H1 (cell line): Measurements from ENCODE around the gene TMEM17. TPM values are rescaled to one million over a fixed set of nuclear protein-coding genes. Genes with fewer than 3 reads are reported as not detected.

Experiments
- CTCF ChIA-PET: fragments of 300-600 bp; sonication (Branson Sonifier 250); formaldehyde crosslinking; loops from one replicate; lab custom pipeline; 2021; ENCODE audit not compliant: partially characterized antibody; lab: Charles Lee
- POLR2A ChIA-PET: fragments of 300-600 bp; sonication (Branson Sonifier 250); formaldehyde crosslinking; loops from one replicate; lab custom pipeline; 2021; ENCODE audit warnings: inconsistent platforms; ENCODE audit not compliant: partially characterized antibody; lab: Charles Lee
- DNase-seq, 2 experiments: peaks; one replicate each; pipeline versions ENCODE4 v3.0.0 to v3.0.0-alpha.2; 2010 to 2022; ENCODE audit warnings: low spot score in 2 of 2, low read depth in 1 of 2, mixed read lengths in 1 of 2
- FAIRE-seq: peaks from 2 replicates; lab custom pipeline; 2011; peaks lifted over from hg19 to GRCh38; lab: Jason Lieb, UNC
- H2AFZ ChIP-seq: 2 replicates; pipeline ENCODE4 v1.8.1; 2012; ENCODE audit warnings: low read length, inconsistent platforms
- H2AK5ac ChIP-seq: 2 replicates; pipeline ENCODE4 v1.6.1; 2013; ENCODE audit warnings: low read depth, low read length
- H2BK120ac ChIP-seq: replicated peaks from 2 replicates; pipeline ENCODE3; 2013; ENCODE audit warnings: low read depth, low read length, inconsistent platforms
- H2BK12ac ChIP-seq: 2 replicates; pipeline ENCODE4 v1.6.1; 2013; ENCODE audit warnings: low read depth, low read length
- H2BK15ac ChIP-seq: 2 replicates; pipeline ENCODE4 v1.6.1; 2013; ENCODE audit warnings: low read length
- H2BK20ac ChIP-seq: 2 replicates; pipeline ENCODE4 v1.6.1; 2013; ENCODE audit warnings: low read length
- H2BK5ac ChIP-seq: 2 replicates; pipeline ENCODE4 v1.6.1; 2013; ENCODE audit warnings: low read depth, low read length
- H3K14ac ChIP-seq: 2 replicates; pipeline ENCODE4 v1.6.1; 2013; ENCODE audit warnings: inconsistent platforms; ENCODE audit not compliant: insufficient read length
- H3K18ac ChIP-seq: 2 replicates; pipeline ENCODE4 v1.6.1; 2013; ENCODE audit warnings: low read length; ENCODE audit errors: extremely low read depth
- H3K23ac ChIP-seq: 2 replicates; pipeline ENCODE4 v1.6.1; 2013; ENCODE audit warnings: inconsistent platforms; ENCODE audit not compliant: insufficient read length
- H3K23me2 ChIP-seq: 2 replicates; pipeline ENCODE4 v1.6.1; 2013; ENCODE audit warnings: low read depth, low read length
- H3K27ac ChIP-seq: 2 replicates; pipeline ENCODE4 v1.6.1; 2011; ENCODE audit warnings: low read depth, low read length, inconsistent platforms
- H3K27me3 ChIP-seq, 4 experiments: replicated peaks in 1 of 4; 1 replicate in 1 of 4; 2 replicates in 3 of 4; pipeline versions ENCODE4 v1.6.1 to v1.8.1; 2011 to 2013; ENCODE audit warnings: low read length in 3 of 4, mild to moderate bottlenecking in 3 of 4, inconsistent platforms in 2 of 4, mixed read lengths in 2 of 4, moderate library complexity in 1 of 4; ENCODE audit not compliant: control insufficient read depth in 3 of 4, insufficient read depth in 3 of 4; ENCODE audit errors: extremely low read depth in 1 of 4
- H3K36me3 ChIP-seq, 4 experiments: 2 replicates each; pipeline versions ENCODE4 v1.6.1 to v1.8.1; 2011 to 2013; ENCODE audit warnings: mild to moderate bottlenecking in 4 of 4, low read length in 3 of 4, moderate library complexity in 2 of 4, control low read depth in 1 of 4, inconsistent platforms in 1 of 4; ENCODE audit not compliant: insufficient read depth in 4 of 4, control insufficient read depth in 2 of 4
- H3K4ac ChIP-seq: replicated peaks from 2 replicates; pipeline ENCODE3; 2013; ENCODE audit warnings: low read length, low read depth, mixed read lengths, inconsistent platforms; ENCODE audit not compliant: insufficient read length
- H3K4me1 ChIP-seq, 4 experiments: replicated peaks in 1 of 4; 1 replicate in 1 of 4; 2 replicates in 3 of 4; pipeline versions ENCODE4 v1.6.1 to v1.8.1; 2011 to 2013; ENCODE audit warnings: low read length in 3 of 4, inconsistent platforms in 2 of 4, mixed read lengths in 1 of 4; ENCODE audit not compliant: insufficient read depth in 4 of 4, control insufficient read depth in 3 of 4
- H3K4me2 ChIP-seq, 2 experiments: 2 replicates each; pipeline versions ENCODE4 v1.6.1 to v1.8.1; 2011 to 2013; ENCODE audit warnings: low read depth in 2 of 2, low read length in 2 of 2, control low read depth in 1 of 2, inconsistent platforms in 1 of 2, mild to moderate bottlenecking in 1 of 2; ENCODE audit not compliant: insufficient read depth in 1 of 2
- H3K4me3 ChIP-seq, 4 experiments: fragments of 200-600, 300-600 bp in 1 of 4; sonication (generic), shearing (Covaris generic), sonication (Bioruptor Twin) in 1 of 4; 2 replicates each; pipeline versions ENCODE4 v1.5.1 to v1.8.1; 2011 to 2016; ENCODE audit warnings: low read length in 4 of 4, low read depth in 3 of 4, control low read depth in 2 of 4, inconsistent platforms in 2 of 4, mild to moderate bottlenecking in 2 of 4, mixed read lengths in 1 of 4, moderate library complexity in 1 of 4; ENCODE audit not compliant: insufficient read depth in 2 of 4; ENCODE audit errors: extremely low read depth in 1 of 4
- H3K56ac ChIP-seq: replicated peaks from 2 replicates; pipeline ENCODE3; 2013; ENCODE audit warnings: low read depth, mild to moderate bottlenecking, mixed read lengths, low read length, inconsistent platforms; ENCODE audit not compliant: insufficient read length
- H3K79me1 ChIP-seq: 2 replicates; pipeline ENCODE4 v1.6.1; 2013; ENCODE audit warnings: low read depth, low read length, control low read depth
- H3K79me2 ChIP-seq, 2 experiments: 2 replicates each; pipeline versions ENCODE4 v1.6.1 to v1.8.1; 2012 to 2013; ENCODE audit warnings: low read length in 2 of 2, mild to moderate bottlenecking in 2 of 2, inconsistent platforms in 1 of 2; ENCODE audit not compliant: insufficient read depth in 2 of 2, control insufficient read depth in 1 of 2
- H3K9ac ChIP-seq, 4 experiments: replicated peaks in 1 of 4; 1 replicate in 1 of 4; 2 replicates in 3 of 4; pipeline versions ENCODE4 v1.6.1 to v1.8.1; 2011 to 2013; ENCODE audit warnings: low read depth in 3 of 4, low read length in 3 of 4, control low read depth in 2 of 4, mild to moderate bottlenecking in 2 of 4, moderate library complexity in 2 of 4, inconsistent platforms in 1 of 4; ENCODE audit errors: extremely low read depth in 1 of 4
- H3K9me3 ChIP-seq, 2 experiments: 2 replicates each; pipeline versions ENCODE4 v1.6.1 to v1.8.1; 2012 to 2013; ENCODE audit warnings: mild to moderate bottlenecking in 2 of 2, moderate library complexity in 2 of 2, control low read depth in 1 of 2, inconsistent platforms in 1 of 2, low read depth in 1 of 2, low read length in 1 of 2, mixed read lengths in 1 of 2; ENCODE audit not compliant: insufficient read depth in 2 of 2
- H4K20me1 ChIP-seq, 2 experiments: replicated peaks in 1 of 2; 2 replicates each; pipeline versions ENCODE3 to v1.8.1; 2011 to 2013; ENCODE audit warnings: inconsistent platforms in 2 of 2, low read length in 2 of 2, mild to moderate bottlenecking in 1 of 2; ENCODE audit not compliant: insufficient read depth in 2 of 2, control insufficient read depth in 1 of 2
- H4K5ac ChIP-seq: 2 replicates; pipeline ENCODE4 v1.6.1; 2013; ENCODE audit warnings: low read length, low read depth, mixed read lengths, inconsistent platforms; ENCODE audit not compliant: insufficient read length
- H4K8ac ChIP-seq: 2 replicates; pipeline ENCODE4 v1.8.0; 2013; ENCODE audit warnings: mild to moderate bottlenecking, moderate library complexity, low read length, inconsistent platforms; ENCODE audit not compliant: insufficient read depth; ENCODE audit errors: extremely low read depth
- H4K91ac ChIP-seq: replicated peaks from 2 replicates; pipeline ENCODE3; 2013; ENCODE audit warnings: low read length, mixed read lengths, inconsistent platforms; ENCODE audit not compliant: insufficient read length
- ASH2L ChIP-seq: fragments of 200-600, 300-600 bp; sonication (generic); IDR thresholded peaks from one replicate; pipeline ENCODE4 v1.7.1; 2017; ENCODE audit warnings: low read length
- CHD2 ChIP-seq: IDR thresholded peaks from 2 replicates; pipeline ENCODE4 v1.6.1; 2012; ENCODE audit warnings: low read length, improper control_type of control experiment
- POLR2AphosphoS5 ChIP-seq: IDR thresholded peaks from 2 replicates; pipeline ENCODE4 v1.6.1; 2011; ENCODE audit warnings: low read depth, low read length
- TAF7 ChIP-seq: optimal IDR thresholded peaks from 2 replicates; pipeline ENCODE3; 2011; ENCODE audit warnings: low read depth, mild to moderate bottlenecking, inconsistent platforms, low read length, moderate library complexity, borderline replicate concordance
- TBP ChIP-seq: IDR thresholded peaks from 2 replicates; pipeline ENCODE4 v1.6.1; 2011; ENCODE audit warnings: low read depth, low read length, improper control_type of control experiment
- WGBS, 2 experiments: shearing (Covaris generic) in 1 of 2; methylation state at CpG; one replicate each; pipeline versions ENCODE4 v1.1.6 to v1.1.7; 2013 to 2015; ENCODE audit warnings: low lambda C conversion rate in 2 of 2, mixed read lengths in 2 of 2, inconsistent platforms in 1 of 2, low coverage in 1 of 2, missing lambda C conversion rate in 1 of 2; ENCODE audit not compliant: insufficient replicate concordance in 2 of 2, insufficient coverage in 1 of 2, insufficient read length in 1 of 2; ENCODE audit errors: extremely low coverage in 1 of 2, missing lambda C conversion rate in 1 of 2; 5-methylcytosine and 5-hydroxymethylcytosine counted together
- polyA plus RNA-seq, 7 experiments: library from polyadenylated mRNA; depleted of rRNA in 3 of 7; stranded (reverse) in 5 of 7; unstranded in 2 of 7; fragments of >200 nt in 5 of 7; fragments of 200-250 nt in 2 of 7; gene quantifications; 1 replicate in 5 of 7; 2 replicates in 1 of 7; 4 replicates in 1 of 7; pipeline versions ENCODE4 v1.2.1 to v1.2.3, GENCODE V29; 2011 to 2013; ENCODE audit warnings: missing spikeins in 2 of 7, mixed read lengths in 2 of 7
- total RNA-seq: library from RNA; stranded (reverse); fragmentation: NEBNext Ultra II Directional; extraction: Animal tissue kit (Norgen Biotek cat#: 25700); gene quantifications from 2 replicates; pipeline ENCODE4 v1.2.1, GENCODE V29; 2021

TMEM17 gene
- total and polyA plus RNA-seq, 2 of the 8 experiments (the other 6 are each of a cell fraction or from before 2014, with no cell fraction given), result 0.69 to 1.2 TPM

DNA sequence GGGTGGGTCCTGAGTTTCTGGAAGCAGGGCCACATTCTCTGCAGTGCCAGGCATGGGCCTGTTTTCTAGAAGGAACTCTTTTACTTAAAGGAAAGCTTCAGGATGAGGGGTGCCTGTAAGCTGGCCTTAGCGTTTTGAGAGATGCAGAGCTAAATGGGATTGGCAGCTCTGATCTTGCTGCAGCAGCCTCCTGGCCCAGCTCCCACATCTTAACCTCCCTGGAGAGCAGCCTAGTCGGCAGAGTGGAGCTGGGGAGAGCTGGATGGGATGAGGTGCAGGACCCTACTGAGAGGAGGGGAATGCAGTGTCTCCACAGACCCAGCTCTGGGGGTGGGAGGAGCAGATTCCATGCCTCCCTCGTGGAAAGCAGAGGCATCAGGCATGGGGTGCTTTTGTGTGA, 52.0 kb downstream of the TMEM17 start:
- ChIA-PET POLR2A (no interaction called here), CTCF (interaction anchor here (0.9 to 5.1 kb wide), 4 partner anchors 10 to 320 kb away, joined by 3 to 134 read pairs (median 4); no protein-coding TSS in a partner anchor)
- FAIRE-seq, result no peak
- WGBS, 2 experiments, result 76% methylated on average over 3 of the region's 3 CpGs; no CpG with 5 or more reads in 1 of the 2 experiments
- Histone ChIP-seq H3K18ac (no peak overlapping the region; the same call in 1 of the 2 replicates), H3K4ac (no peak overlapping the region), H3K56ac (no peak overlapping the region), H3K36me3 (no peaks in the 10 kb centered on the region), H2BK20ac (no peak overlapping the region), H3K79me2 (no peaks in the 10 kb centered on the region), H3K27me3 (peaks cover 0 to 6% (median 0%) of the 10 kb centered on the region in 4 experiments; a peak in 3 of 7 replicates), H3K4me2 (no peak overlapping the region), H2BK15ac (no peak overlapping the region), H2BK120ac (no peak overlapping the region), H3K4me1 (peaks cover 5 to 9% (median 7%) of the 10 kb centered on the region in 4 experiments), H4K8ac (no peak overlapping the region; the same call in 1 of the 2 replicates), H3K23me2 (peaks cover 4% of the 10 kb centered on the region; the same call in 1 of the 2 replicates), H3K4me3 (no peak overlapping the region), H3K9me3 (no peaks in the 10 kb centered on the region), H3K79me1 (no peaks in the 10 kb centered on the region), H2AFZ (0 out of 2 replicates have a peak overlapping the region, but pooled peaks have one; percentile 15), H4K20me1 (no peaks in the 10 kb centered on the region), H4K5ac (no peak overlapping the region), H3K9ac (no peak overlapping the region), H2BK12ac (no peak overlapping the region), H3K27ac (no peak overlapping the region), H2AK5ac (no peak overlapping the region), H2BK5ac (no peak overlapping the region), H4K91ac (no peak overlapping the region), H3K23ac (no peak overlapping the region), H3K14ac (no peak overlapping the region)
- TF ChIP-seq ASH2L (no peak), TBP (no peak), CHD2 (no peak), TAF7 (no peak), POLR2AphosphoS5 (no peak)
- no peak for DNase-seq
